Measurements from ENCODE around the gene VPS39. TPM values are rescaled to one million over a fixed set of nuclear protein-coding genes. Genes with fewer than 3 reads are reported as not detected.

Gene VPS39
- total RNA-seq, 1 donor from 2014 or later = 81.7 TPM

DNA sequence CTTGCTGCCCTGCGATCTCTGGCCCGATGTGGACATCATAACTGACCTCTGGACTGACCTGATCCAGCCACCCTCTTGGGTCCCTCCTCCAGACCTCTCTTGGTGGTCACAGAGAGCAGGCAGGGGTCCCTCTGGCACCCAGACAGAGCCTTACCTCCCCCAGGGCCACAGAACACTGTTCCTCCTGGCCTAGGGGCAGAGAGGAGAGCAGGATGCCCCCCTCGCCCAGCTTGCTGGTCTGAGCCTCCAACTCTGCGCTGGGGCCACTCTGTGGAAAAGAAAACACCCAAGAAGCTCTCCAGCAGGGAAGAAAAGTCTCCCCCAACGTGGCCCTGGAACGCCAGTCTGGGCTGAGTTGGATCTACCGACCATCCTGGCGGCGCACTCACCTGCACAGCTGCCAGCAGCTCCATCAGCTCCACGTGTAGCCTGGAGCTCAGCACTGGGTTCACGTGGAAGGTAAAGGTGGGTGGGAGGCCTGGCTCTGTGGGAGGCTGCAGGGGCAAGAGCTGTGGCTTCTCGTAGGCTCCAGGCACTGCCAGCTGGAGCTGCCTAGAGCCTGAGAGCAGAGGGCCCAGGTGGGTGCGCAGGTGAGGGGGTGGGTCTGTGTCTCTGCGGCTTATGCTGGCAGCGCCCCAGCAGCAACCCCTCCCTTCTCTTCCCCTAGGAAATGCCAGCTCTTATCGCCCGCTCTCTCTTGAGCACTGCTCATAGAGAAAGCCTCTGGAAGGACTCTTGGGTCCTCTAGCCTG, 57.7 kb downstream of the VPS39 start:
- Mint-ChIP-seq H3K4me1 (ENCODE audit: unreplicated experiment) (no peaks in the 10 kb centered on the region), H3K36me3 (ENCODE audit: unreplicated experiment) (no peaks in the 10 kb centered on the region), H3K27ac (ENCODE audit: unreplicated experiment) (no peak overlapping the region), H3K27me3 (ENCODE audit: unreplicated experiment) (peaks cover 2% of the 10 kb centered on the region), H3K4me3 (ENCODE audit: unreplicated experiment) (no peak overlapping the region), H3K9me3 (ENCODE audit: unreplicated experiment) (no peaks in the 10 kb centered on the region)
- DNase-seq (ENCODE audit: extremely low spot score, unreplicated experiment) = no peak
- TF ChIP-seq, protein P1, sequence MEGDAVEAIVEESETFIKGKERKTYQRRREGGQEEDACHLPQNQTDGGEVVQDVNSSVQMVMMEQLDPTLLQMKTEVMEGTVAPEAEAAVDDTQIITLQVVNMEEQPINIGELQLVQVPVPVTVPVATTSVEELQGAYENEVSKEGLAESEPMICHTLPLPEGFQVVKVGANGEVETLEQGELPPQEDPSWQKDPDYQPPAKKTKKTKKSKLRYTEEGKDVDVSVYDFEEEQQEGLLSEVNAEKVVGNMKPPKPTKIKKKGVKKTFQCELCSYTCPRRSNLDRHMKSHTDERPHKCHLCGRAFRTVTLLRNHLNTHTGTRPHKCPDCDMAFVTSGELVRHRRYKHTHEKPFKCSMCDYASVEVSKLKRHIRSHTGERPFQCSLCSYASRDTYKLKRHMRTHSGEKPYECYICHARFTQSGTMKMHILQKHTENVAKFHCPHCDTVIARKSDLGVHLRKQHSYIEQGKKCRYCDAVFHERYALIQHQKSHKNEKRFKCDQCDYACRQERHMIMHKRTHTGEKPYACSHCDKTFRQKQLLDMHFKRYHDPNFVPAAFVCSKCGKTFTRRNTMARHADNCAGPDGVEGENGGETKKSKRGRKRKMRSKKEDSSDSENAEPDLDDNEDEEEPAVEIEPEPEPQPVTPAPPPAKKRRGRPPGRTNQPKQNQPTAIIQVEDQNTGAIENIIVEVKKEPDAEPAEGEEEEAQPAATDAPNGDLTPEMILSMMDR (IDR thresholded peaks at IDR 0.05) = no peak

DNA sequence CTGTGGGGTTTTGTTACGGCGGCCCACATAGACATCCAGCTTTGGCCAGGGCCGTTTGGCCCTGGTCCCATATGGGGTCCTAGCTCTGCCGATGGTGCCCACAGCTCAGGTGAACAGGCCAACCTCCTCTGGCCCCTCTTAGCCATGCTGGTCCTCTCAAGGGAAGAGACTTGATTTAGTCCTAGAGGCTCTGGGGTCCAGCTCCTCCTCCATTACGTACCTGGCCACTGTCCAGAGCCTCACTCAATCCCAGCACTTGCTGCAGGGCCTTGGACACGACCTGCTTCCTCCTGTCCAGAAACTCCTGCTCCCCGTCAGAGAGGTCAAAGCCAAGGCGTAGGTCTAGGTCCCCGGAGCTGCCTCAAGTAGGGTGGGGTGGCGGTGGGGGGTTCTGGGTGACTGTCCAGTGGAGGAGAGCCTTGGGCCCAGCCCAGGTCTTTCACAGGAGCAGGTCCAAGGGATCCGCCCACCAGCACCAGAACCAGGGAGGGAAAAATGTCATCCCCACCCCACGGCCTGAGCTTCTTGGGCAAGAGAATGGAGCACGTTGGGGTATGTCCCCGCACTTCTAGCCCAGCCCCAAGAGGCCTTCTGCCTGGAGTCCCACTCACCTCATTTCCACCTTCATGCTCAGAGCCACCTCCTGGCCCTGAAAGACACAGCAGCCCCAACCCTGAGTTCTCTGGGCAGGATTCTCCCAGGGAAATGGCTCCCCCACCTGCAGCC, 58.4 kb downstream of the VPS39 start:
- TF ChIP-seq, protein P1 (IDR thresholded peaks at IDR 0.05) = no peak
- no peaks in the 10 kb centered on the region for H3K4me1 Mint-ChIP-seq (ENCODE audit: unreplicated experiment)
- no peak overlapping the region for H3K27ac Mint-ChIP-seq (ENCODE audit: unreplicated experiment)
- H3K9me3 Mint-ChIP-seq (ENCODE audit: unreplicated experiment) = no peaks in the 10 kb centered on the region
- no peak for DNase-seq (ENCODE audit: extremely low spot score, unreplicated experiment)
- no peak overlapping the region for H3K4me3 Mint-ChIP-seq (ENCODE audit: unreplicated experiment)
- H3K27me3 Mint-ChIP-seq (ENCODE audit: unreplicated experiment) = peaks cover 7% of the 10 kb centered on the region
- H3K36me3 Mint-ChIP-seq (ENCODE audit: unreplicated experiment) = no peaks in the 10 kb centered on the region

DNA sequence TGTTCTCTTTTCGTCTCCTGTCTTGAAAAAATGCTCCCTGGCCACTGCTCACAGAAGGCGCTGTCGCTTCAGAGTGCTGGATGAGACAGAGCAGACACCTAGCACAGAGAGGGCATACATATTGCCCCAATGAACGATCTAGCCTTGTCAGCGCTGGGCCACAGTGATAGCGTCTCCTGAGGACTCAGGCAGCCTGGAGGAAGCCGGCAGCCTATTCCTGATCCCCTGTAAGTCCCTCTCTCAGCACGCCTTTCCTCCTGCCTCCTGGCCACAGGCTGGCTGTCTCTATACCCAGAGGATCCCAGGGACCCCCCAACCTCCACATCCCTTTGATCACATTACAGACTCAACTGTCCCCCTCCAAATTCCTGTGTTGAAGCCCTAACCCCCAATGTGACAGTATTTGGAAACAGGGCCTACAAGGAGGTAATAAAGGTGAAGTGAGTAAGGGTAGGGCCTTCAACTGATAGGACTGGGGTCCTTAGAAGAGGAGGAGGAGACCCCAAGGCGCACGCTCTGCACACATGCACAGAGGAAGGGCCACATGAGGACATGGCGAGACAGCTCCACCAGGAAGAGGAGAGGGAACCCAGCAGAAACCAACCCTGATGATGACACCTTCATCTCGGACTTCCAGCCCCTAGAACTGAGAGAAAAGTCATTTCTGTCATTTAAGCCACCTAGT, 59.2 kb downstream of the VPS39 start:
- Mint-ChIP-seq H3K4me3 (ENCODE audit: unreplicated experiment) (no peak overlapping the region), H3K9me3 (ENCODE audit: unreplicated experiment) (no peaks in the 10 kb centered on the region), H3K4me1 (ENCODE audit: unreplicated experiment) (no peaks in the 10 kb centered on the region), H3K27ac (ENCODE audit: unreplicated experiment) (no peak overlapping the region), H3K36me3 (ENCODE audit: unreplicated experiment) (no peaks in the 10 kb centered on the region), H3K27me3 (ENCODE audit: unreplicated experiment) (peaks cover 10% of the 10 kb centered on the region)
- TF ChIP-seq, protein P1 (IDR thresholded peaks at IDR 0.05) = no peak
- DNase-seq (ENCODE audit: extremely low spot score, unreplicated experiment) = no peak

GRCh38 chr15:42147431-42147735, 60.7 kb downstream of the VPS39 start:
- no peaks in the 10 kb centered on the region for H3K4me1 Mint-ChIP-seq (ENCODE audit: unreplicated experiment)
- H3K9me3 Mint-ChIP-seq (ENCODE audit: unreplicated experiment) = no peaks in the 10 kb centered on the region
- no peak overlapping the region for H3K4me3 Mint-ChIP-seq (ENCODE audit: unreplicated experiment)
- DNase-seq (ENCODE audit: extremely low spot score, unreplicated experiment) = no peak
- H3K27ac Mint-ChIP-seq (ENCODE audit: unreplicated experiment) = no peak overlapping the region
- TF ChIP-seq, protein P1 (IDR thresholded peaks at IDR 0.05) = no peak
- peaks cover 16% of the 10 kb centered on the region for H3K27me3 Mint-ChIP-seq (ENCODE audit: unreplicated experiment)
- H3K36me3 Mint-ChIP-seq (ENCODE audit: unreplicated experiment) = no peaks in the 10 kb centered on the region

All from osteocyte (in vitro differentiated cells).